ENCODE data around the gene FAM240A.
"Not testable (repeated sequence)": the region's sequence is repeated elsewhere in the genome, so short reads cannot be mapped to it uniquely, and the experiment has no call there.

Gene FAM240A

DNA sequence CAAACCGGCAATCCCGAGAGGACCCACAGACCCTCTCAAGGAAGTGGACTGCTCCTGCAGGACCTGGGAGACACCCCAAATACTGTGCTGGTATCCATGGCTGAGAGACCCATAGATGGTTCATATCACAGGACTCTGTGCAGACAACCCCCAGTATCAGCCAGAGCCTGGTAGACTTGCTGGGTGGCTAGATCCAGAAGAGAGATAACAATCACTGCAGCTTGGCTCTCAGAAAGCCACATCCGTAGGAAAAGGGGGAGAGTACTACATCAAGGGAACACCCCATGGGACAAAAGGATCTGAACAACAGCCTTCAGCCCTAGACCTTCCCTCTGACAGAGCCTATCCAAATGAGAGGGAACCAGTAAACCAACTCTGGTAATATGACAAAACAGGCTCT lies 25.1 kb upstream of the FAM240A start:
- not testable (repeated sequence) for DNase-seq

DNA sequence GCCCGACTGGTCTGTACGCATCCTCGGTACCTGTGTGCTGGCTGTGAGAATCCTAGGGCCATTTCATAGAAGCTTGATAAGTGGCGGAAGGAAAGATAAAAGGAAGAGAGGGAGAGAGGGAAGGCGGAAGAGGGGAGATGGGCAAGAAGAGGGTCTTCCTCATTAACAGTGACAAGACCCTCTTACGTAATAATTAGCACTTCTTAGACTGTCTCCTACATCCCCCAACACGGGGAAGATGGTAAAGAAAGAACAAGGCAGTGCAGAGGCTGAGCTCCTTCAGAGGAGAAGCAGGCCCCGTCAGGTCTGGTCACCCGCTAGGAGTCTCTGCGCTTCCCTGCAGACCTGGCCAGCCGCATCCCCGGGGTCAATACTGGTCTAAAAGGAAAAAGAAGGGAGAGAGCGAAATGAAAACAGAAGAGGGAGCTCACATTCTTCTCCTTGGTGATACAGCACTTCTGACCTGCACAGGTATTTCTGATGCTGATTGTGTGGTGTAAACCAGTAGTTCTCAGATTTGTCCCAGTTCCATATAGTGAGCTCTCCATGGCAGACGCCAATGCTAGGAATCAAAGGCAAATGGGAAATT lies 19.0 kb upstream of the FAM240A start:
- DNase-seq = no peak

DNA sequence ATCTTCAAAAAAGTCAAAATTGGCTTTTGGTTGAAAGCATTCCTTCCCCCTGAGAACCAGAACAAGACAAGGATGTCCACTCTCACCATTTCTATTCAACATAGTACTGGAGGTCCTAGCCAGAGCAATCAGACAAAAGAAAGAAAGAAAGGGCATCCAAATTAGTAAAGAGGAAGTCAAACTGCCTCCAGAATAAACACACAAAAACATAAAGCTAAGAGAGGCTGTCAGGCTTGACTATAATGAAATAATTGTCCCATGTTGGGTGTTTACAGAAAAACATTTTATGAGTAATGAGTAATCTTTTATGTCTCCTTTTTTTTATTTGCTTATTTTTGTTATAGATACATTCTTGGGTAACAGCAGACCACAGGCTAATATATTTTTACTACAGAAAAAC lies 18.3 kb upstream of the FAM240A start:
- no peak for DNase-seq

DNA sequence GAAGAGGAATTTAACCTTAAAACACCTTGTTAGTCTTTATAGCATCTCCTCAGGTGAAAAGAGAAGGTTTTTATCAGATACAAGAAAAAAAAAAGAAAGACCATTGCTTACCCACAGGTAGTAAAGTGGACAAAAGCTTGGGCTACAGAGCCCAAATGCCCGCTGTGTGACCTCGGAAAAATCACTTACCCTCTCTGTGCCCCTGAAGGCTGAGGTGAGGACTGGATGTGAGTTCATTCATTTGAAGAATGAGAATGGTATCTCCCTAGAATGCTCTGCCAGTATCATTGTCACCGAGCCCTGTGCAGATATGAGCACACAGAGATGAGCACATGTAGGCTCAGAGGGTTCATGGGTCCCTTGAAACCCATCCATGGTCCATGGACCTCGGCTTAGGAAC lies 17.6 kb upstream of the FAM240A start:
- no peak for DNase-seq

DNA sequence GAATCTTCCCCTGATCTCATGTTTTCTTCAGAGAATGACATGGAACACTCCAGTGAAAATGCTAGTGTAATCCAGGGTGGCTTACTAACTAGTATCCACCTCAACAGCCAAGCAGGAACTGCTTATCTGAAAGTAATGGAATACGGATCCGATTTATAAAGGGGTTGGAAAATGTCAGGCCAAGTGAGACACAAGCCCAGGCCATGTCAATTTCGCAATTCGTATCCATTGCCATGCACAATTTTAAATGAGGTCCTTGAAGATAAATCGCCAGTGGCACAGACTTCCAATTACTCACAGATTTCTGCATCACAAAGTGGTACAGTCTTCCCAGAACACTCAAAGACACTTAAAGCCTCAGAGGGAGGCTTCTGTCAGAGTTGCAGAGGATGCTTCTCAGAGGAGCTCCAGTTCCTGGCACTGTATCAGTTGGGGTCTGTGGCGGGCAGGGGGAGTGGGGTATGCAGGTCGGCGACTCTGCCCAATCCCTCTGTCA lies 16.5 kb upstream of the FAM240A start:
- no peak for DNase-seq

DNA sequence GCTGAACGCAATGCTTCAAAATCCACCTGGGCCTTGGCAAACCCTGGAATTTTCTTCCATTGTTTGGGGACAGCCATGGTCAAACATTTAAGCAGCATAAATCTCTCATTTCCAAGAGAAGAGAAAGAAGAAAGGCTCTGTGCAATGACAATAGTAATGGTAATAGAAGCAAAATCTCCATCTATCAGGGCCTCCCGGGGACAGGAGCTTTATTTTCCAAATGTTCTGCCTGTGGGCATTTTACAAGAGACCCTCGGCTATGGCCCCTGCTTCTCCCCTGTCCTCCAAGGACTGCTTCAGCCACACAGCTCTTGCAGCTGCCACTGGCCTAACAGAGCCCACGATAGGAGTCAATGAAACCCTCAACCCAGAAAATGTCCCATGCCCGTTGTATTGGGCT lies 12.7 kb upstream of the FAM240A start:
- DNase-seq = no peak

DNA sequence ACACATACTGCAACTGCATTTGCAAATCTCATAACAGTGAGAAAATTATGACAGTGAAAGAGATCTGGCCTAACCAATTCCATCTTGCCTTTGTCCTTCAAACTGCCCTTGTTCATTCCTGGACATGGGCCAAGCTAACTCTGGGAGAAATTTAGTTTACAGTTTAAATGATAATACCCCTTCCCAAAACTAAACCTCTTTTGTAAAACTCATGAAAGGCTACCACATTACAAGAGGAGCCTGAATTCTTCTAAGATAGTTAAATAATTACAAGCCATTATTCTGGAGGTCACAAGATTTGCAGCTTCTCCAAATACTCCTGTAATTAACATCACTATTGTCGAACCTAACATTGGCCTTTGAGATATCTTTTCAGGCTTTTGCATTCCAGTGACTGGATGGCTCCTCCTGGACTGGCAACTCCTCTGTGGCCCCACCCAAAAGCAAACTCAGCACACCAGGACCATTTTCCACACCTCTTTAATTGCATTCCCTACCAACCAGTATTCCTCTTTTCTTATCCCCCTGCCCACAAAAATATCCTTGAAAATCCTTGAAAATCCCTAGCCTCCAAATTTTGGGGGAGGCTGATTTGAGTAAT lies 8.8 kb upstream of the FAM240A start:
- no peak for DNase-seq

DNA sequence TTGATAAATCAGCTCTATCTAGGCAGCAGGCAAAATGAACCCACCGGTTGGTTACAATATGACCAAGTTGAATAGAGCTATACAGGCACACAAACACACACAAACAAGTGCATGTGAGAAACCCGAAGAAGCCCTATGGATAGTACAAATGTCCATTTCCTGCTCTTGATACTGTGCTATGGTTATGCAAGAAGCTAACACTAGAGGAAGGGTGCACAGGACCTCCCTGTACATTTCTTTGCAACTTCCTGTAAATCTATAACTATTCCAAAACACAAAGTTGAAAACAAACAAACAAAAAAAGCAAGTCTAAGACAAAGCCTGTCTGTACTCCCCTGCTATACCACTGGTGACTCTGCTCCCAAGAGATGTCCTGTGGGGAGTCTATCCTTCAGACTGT lies 8.2 kb upstream of the FAM240A start:
- DNase-seq = no peak

DNA sequence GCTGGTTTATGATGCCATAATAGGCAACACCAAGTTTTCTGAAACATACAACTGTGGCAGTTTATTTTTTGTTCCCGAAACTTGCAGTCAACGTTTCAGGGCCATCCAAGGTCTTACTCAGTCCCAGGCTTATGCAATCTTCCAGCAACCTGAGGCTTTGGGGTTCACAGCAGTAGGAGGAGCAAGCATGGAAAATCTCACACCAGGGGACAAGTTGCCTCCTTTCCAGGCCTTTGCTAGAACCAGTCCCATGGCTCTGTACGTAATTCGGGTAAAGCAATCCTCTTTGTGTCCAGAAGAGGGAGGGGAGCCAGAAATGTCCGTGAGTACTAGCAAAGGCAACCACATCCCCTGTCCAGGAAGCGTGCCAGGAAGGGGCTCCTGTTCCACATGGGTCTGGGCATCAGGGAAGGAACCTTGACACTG lies 4.7 kb upstream of the FAM240A start:
- no peak for DNase-seq

DNA sequence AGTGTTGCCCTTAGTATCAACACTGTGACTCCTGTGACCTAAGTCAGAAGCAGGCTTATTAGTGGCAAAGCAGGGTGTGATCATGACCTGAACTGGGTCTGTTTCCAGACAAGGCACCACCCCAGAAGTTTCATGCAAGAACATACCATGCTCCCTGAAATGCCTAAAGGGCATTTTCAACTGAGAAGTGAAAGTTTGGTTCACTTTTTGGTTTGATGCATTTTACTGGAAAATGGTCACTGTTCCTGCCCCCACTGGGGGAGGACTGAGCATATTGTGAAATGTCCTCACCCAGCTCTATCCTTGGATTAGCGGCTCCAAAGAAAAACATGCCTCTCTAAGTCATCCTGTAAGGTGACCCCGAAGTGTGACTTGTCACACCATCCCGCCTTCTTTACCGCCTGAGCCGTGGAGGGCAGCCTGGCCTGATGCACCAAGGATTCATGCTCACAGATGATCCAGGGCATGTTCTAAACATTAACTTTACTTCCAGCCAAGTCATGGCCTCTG lies 3.1 kb upstream of the FAM240A start:
- DNase-seq = no peak

DNA sequence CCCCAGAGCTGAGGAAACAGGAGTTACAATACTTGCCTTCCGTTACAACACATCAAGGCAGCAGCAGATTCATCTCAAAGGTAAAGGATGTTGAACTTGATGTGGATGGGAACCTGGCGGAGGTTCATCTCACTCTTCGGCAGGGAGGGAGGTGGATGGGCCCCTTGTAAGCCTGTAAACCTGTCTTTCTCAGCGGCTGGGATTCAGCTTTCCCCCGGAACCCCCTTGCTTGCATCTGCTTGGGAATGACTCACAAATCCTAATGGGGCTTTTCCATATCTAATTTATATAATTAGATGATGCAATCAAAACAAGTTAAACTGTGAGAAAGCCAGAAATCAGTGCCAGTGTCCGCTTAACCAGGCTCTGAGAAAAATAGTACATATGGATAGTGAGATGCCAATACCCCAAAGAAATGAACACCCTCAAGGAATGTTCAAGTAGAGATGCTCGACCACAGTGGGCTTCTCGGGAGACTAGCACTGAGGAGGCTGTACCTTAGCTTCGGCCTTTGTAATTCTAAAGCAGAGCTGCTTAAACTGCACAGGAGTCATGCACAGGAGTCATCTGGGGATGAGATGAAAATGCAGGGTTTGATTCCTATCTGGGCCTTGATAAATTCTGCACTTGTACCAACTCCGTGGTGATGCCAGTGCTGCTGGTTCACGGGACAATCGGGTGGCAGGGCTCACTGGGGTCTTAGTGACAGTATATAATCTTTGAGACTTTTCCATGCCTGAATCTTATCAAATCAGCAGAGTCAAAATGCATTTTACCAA lies 2.2 kb upstream of the FAM240A start:
- DNase-seq = no peak

DNA sequence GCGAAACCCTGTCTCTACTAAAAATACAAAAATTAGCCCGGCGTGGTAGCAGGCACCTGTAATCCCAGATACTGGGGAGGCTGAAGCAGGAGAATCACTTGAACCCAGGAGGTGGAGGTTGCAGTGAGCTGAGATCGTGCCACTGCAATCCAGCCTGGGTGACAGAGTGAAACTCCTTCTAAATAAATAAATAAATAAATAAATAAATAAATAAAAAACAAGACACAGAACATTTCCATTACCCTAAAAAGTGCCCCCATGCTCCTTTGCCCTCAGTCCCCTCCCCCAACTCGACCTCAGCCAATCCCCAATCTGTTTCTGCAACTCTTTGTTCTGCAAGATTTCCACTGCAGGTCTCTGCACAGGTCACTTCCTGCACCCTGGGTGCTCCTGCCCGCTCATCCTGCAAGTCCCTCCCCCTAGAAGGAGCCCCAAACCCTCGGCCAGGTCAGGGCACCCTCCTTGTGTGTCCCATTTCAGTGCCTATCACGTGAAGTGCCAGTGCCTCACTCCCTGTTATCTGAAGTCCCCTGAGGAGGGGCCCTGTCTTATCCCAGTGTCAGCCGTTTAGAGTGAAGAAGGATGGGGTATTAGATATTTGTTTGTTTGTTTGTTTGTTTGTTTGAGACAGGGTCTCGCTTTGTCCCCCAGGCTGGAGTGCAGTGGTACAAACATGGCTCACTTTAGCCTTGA lies 1.1 kb downstream of the FAM240A start:
- no peak for DNase-seq

DNA sequence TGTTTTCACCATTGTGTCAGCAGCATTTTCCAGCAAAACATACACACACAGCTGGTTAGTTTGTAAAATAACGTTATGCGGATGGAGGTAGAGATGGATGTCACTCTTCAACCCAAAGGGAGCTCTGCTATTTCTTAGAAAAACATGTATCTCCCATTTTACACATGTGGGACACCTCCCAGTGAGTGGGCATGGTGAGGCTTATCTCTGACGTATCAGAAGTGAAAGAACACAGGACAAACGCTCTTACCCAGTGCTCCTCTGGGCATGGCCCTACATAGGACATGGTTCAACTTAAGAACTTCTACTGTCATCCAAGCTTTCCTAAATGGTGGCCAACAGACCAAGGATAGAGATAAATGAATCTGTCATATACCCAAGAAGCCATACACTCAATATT lies 2.1 kb downstream of the FAM240A start:
- DNase-seq = no peak

DNA sequence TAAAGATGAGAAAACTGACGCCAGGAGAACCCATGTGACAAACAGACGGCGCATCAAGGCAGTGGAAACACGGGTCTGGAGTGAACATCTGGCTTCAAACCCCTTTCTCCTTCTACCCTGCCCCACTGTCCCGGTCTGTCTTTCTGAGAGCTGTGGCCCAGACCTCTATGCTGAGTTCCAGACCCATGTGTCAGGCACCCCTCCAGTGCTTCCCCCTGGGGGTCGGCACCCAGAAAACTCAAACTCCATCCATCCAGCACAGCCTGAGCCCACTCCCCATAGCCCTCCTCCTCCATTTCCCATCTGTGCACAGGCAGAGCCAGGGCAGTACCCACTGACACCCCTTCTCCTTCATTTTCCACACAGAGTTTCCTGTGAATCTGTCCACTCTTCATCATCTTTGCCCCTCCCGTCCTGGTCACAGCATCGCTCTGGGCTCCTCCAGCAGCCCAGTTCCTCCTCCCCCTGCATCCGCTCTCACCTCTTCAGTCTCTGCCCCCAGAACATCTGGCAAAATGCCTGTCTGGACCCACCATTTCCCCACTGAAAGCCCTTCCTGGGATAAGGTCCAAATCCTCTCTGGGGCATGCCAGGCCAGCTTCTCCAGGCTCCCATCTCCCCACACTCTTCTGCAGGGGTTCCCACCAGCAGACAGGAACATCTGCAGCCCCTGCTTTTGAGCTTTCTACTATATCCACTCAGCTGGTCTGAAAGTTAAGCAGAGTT lies 2.9 kb downstream of the FAM240A start:
- DNase-seq = no peak

DNA sequence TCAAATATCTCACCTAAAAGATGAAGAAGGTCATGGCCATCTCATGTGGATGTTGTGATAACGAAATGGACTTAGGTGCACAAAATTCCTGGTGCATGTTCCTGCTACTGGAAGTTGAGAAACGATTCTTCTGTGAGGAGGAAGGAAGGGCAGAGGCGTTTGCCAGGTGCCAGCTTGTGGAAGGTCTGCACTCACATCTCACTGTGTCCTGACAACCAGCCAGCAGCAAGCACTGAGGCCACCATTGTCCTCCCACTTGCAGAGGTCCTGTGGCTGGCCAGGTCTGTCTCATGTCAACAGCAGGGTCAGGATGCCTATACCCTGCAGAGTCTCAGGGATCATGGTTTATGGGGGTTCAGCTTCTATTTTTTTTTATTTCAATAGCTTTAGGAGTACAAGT lies 3.7 kb downstream of the FAM240A start:
- DNase-seq = no peak

DNA sequence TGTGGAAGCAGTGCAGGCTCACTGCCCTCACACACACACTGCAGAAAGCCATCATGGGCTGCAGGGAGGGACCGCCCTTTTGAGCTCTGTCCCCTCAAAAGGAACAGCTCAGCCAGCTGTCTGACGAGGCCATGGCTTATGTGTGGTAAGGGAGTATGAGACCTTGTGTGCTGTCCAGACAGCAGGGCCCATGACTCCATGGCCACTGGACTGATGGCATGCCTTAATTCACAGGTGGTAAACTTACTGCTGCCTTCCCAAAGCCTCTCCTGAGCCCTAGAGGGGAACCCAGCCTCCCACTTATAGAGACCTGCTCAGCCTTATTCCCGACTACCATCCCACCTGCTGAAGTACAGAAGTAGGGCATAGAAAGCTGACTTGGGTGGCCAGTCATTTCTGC lies 5.6 kb downstream of the FAM240A start:
- DNase-seq = no peak

DNA sequence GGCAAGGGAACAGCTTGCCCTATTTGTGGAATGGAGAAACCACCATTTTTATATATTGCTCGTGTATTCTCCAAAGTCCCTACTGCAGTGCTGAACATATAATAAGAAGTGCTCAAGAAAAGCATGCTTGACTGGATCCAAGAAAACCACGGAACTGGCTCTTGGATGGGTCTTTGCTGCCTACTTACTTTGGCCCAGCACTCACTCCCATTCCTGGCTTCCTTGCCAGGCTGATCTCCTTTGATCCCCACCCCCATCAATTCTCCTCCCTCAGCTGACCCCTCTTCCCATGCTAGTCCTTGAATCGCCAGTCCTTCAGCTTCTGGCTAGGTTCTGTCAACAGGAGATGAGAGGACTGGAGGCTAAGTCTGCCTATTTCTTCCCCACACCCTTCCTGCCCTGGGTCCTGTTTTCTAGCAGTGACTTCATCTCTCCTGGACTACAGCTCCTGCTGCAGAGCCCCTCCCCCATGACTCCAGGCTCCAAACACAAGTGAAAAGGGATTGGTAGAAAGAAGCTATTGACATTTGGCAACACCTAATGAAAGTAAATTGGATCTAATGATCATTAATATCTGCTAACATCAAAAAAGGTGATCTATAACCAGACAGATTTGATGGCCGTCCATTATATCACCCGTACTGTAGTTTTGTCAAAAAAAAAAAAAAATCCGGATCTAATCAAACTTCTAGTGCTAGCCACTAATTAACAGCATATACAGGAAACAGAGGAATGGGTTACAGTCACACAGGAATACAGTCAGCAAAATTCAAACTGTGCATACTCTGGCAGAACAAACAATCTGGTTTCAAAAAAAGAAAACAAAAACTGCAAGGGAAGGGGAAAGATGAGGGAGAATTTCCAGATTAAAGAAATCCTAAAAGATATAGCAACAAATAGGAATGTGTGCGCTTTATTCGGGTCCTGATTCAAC lies 7.8 kb downstream of the FAM240A start:
- DNase-seq = no peak

DNA sequence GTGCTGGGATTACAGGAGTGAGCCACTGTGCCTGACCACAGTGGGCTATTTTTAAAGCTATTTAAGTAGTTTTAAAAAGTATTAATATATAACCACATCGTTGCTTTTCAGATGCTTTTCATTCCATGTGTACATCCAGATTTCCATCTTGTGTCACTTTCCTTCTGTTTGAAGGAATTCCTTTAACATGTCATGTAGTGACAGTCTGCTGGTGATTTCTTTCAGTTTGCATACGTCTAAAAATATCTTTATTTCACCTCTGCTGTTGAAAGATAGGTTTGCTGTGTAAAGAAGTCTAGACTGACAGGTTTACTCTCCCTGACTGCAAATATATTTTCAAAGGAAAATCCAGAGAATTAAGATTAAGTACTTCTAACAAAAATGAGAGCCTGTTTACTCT lies 12.2 kb downstream of the FAM240A start:
- no peak for DNase-seq

DNA sequence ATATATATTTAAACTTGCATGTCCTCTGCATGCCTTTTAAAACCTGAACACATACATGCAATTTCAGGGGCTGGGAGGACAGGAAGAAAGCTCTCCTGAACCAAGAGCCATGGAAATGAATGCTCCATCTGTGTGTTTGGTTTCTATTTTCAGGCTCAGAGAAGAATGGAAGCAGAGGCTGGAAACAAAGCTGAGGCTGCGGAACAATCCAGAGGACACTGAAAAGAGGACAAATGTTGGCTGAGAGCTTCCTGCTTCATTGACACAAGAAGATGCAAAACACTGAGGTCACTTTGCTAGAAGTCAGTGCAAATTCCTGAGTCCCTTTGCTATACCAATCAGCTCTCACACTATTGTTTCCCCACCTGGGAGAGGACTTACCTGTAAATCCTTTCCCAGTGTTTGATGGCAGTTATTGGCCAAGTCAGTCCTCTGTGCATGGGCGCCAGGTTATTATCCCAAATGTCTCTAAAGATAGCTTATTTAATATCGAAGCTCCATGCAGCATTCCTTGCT lies 12.7 kb downstream of the FAM240A start:
- DNase-seq = no peak

DNA sequence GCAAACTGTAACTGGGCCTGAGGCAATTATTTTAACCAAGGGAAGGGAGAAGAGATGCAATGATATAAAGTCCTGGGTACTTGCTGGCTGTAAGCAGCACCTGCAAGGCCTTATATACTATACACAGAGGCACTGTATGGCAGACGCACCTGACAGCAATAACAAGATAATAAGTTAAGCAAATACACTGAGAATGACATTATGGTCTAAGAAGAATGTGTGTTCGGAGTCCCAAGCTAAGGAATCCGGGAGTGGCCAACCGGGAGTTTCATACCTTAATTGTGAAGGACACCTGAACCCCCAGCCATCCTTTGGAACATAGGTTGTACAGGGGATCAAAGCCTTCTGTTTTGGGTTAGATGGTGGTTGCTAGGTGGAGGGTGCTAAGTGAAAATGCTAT lies 13.7 kb downstream of the FAM240A start:
- no peak for DNase-seq

DNA sequence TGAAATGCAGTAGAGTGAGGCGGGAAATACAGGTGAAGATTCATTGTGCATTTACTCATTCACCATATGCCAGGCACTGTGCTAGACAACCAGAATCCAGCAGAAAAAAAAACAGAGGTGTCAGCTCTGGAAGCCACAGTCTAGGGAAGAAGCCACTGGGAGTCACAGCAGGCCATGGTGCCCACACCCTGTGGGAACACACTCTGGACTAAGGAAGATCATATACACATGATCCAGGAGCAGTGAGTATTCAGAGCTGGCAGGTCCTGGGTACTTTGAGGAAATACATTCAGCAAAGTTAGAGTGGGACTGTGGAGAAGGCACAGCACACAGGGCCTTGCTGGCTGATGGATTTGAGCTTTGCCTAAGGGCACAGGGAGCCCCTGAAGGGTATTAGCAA lies 14.8 kb downstream of the FAM240A start:
- no peak for DNase-seq
